Cardiac muscle cell (in vitro differentiated cells and primary cell): ENCODE results near the gene TMTC2. TPM values are rescaled to one million over a fixed set of nuclear protein-coding genes. Genes with fewer than 3 reads are reported as not detected.

ENCODE experiments used
- DNase-seq, 2 donors: peaks; one replicate each; pipeline versions ENCODE4 v3.0.0 to v3.0.0-alpha.2; 2010 to 2017; ENCODE audit warnings: low read depth in 1 of 2, low spot score in 1 of 2
- H3K27ac ChIP-seq: fragments of 200-600 bp; sonication (generic); 2 replicates; pipeline ENCODE4 v1.5.1; 2016
- H3K27me3 ChIP-seq: fragments of 200-600 bp; sonication (generic); 2 replicates; pipeline ENCODE4 v1.6.0; 2016; ENCODE audit warnings: control low read depth
- H3K36me3 ChIP-seq: fragments of 200-600 bp; sonication (generic); 2 replicates; pipeline ENCODE4 v1.5.1; 2016; ENCODE audit warnings: control low read depth
- H3K4me1 ChIP-seq: fragments of 200-600 bp; sonication (generic); 2 replicates; pipeline ENCODE4 v1.8.1; 2017; ENCODE audit warnings: low read depth, mild to moderate bottlenecking, mixed run types
- H3K4me3 ChIP-seq: fragments of 200-600 bp; sonication (generic); 2 replicates; pipeline ENCODE4 v1.5.1; 2016; ENCODE audit warnings: mild to moderate bottlenecking
- H3K9me3 ChIP-seq: fragments of 200-600 bp; sonication (generic); 2 replicates; pipeline ENCODE4 v1.5.1; 2017; ENCODE audit warnings: low read depth, mild to moderate bottlenecking, control low read depth
- polyA plus RNA-seq: library from polyadenylated mRNA; unstranded; fragments of >200 nt; fragmentation: Nextera tagmentation; extraction: Ambion mirVana; gene quantifications from 2 replicates; pipeline ENCODE4 v1.2.1, GENCODE V29; 2016
- total RNA-seq: library from RNA; depleted of rRNA; stranded (reverse); fragments of >200 nt; gene quantifications from 2 replicates; pipeline ENCODE4 v1.2.3, GENCODE V29; 2016
- TF ChIP-seq, protein P1 (sequence below): IDR thresholded peaks from 2 replicates; pipeline ENCODE4 v1.5.1; 2012; ENCODE audit warnings: low read depth, mild to moderate bottlenecking, low read length

TMTC2 gene
- total and polyA plus RNA-seq, 2 experiments from 2014 or later: 0.89 to 10.8 TPM

DNA sequence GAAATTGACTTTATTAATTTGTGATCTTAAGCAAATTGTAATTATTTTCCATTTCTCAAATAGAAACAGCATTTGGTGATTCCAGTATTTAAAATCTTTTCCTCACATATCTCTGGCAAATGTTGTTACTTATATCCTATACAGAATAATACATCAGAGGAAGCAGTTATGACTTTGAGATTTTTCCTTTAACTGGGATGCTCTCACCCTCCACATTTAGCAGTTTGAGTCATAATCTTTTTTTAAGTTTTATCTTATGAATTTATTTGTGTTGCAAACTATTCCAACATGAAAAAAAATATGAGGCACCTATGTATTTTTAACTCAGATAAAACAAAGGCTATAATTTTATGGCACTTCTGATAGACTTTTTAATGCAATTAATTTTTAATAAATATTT is 311.8 kb downstream of the TMTC2 start:
- Histone ChIP-seq H3K36me3 (no peaks in the 10 kb centered on the region), H3K27ac (no peak overlapping the region), H3K9me3 (no peaks in the 10 kb centered on the region), H3K4me1 (no peaks in the 10 kb centered on the region), H3K27me3 (no peaks in the 10 kb centered on the region), H3K4me3 (no peak overlapping the region)
- TF ChIP-seq, protein P1, sequence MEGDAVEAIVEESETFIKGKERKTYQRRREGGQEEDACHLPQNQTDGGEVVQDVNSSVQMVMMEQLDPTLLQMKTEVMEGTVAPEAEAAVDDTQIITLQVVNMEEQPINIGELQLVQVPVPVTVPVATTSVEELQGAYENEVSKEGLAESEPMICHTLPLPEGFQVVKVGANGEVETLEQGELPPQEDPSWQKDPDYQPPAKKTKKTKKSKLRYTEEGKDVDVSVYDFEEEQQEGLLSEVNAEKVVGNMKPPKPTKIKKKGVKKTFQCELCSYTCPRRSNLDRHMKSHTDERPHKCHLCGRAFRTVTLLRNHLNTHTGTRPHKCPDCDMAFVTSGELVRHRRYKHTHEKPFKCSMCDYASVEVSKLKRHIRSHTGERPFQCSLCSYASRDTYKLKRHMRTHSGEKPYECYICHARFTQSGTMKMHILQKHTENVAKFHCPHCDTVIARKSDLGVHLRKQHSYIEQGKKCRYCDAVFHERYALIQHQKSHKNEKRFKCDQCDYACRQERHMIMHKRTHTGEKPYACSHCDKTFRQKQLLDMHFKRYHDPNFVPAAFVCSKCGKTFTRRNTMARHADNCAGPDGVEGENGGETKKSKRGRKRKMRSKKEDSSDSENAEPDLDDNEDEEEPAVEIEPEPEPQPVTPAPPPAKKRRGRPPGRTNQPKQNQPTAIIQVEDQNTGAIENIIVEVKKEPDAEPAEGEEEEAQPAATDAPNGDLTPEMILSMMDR: no peak
- DNase-seq: no peak

DNA sequence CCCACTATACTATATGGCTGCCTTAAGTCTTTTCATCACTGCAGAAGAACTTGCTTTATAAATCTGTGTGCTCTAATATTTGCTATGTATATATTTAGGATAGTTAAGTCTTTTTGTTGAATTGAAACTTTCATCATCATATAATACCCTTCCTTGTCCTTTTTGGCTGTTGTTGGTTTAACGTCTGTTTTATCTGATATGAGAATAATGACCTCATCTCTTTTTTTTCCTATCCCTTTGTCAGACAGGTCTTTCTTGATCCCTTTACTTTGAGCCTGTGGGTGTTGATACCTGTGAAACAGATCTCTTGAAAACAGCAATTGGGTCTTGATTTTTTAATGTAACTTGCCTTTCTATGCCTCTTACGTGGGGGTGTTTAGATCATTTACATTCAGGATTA is 316.3 kb downstream of the TMTC2 start:
- Histone ChIP-seq H3K27me3 (no peaks in the 10 kb centered on the region), H3K4me1 (no peaks in the 10 kb centered on the region), H3K9me3 (no peaks in the 10 kb centered on the region), H3K27ac (no peak overlapping the region), H3K4me3 (no peak overlapping the region), H3K36me3 (no peaks in the 10 kb centered on the region)
- TF ChIP-seq, protein P1: no peak
- no peak for DNase-seq

DNA sequence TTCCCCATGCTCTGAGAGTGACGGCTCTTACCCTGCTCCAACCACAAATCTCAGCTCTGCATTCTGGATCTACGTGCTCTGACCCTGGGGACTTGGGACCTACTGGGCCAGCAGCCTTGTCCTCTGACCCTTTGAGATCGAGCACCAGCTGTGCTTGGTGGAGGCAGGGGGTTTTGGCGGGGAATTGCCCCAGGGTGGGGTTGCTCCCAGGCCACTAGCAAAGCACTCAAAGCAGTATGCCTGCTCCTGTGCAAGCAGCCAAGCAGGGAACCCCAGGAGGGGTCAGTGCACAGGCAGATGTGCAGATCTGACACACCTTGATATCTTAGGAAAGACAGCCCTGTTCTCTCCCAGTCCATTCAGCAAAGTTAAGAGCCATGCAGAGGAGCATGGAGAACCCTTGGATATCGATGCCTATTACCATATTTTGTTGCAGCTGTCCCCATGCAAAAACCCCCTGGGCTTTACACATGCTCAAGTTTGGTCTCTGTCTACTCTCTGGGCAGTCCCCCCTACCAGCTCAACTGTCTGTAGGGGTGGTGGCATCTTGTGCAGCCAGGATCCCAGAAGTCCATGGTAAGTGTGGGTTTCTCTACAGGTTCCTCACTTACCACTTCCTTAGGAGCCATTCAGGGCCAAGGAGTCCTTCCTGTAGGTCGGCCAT is 319.0 kb downstream of the TMTC2 start:
- Histone ChIP-seq H3K4me1 (no peaks in the 10 kb centered on the region), H3K36me3 (no peaks in the 10 kb centered on the region), H3K4me3 (no peak overlapping the region), H3K9me3 (peaks cover 4% of the 10 kb centered on the region), H3K27ac (no peak overlapping the region), H3K27me3 (no peaks in the 10 kb centered on the region)
- TF ChIP-seq, protein P1: no peak
- DNase-seq: no peak

GRCh38 chr12:83008703-83009102 is 322.0 kb downstream of the TMTC2 start:
- H3K36me3 ChIP-seq: no peaks in the 10 kb centered on the region
- no peak overlapping the region for H3K4me3 ChIP-seq
- TF ChIP-seq, protein P1: no peak
- H3K9me3 ChIP-seq: peaks cover 4% of the 10 kb centered on the region
- DNase-seq: no peak
- H3K4me1 ChIP-seq: no peaks in the 10 kb centered on the region
- no peaks in the 10 kb centered on the region for H3K27me3 ChIP-seq
- no peak overlapping the region for H3K27ac ChIP-seq

- Histone ChIP-seq H3K9me3 (peaks cover 4% of the 10 kb centered on the region), H3K4me3 (no peak overlapping the region), H3K4me1 (no peaks in the 10 kb centered on the region), H3K27ac (no peak overlapping the region), H3K27me3 (no peaks in the 10 kb centered on the region), H3K36me3 (no peaks in the 10 kb centered on the region)
- TF ChIP-seq, protein P1: no peak
- DNase-seq: no peak
These were observed 323.6 kb downstream of the TMTC2 start for GRCh38 chr12:83010169-83010804.
